ENCODE data around the gene SLIT3.

GRCh38 chr5:169099801-169100734 is 200.9 kb downstream of the SLIT3 start:
- TF ChIP-seq, protein P1, sequence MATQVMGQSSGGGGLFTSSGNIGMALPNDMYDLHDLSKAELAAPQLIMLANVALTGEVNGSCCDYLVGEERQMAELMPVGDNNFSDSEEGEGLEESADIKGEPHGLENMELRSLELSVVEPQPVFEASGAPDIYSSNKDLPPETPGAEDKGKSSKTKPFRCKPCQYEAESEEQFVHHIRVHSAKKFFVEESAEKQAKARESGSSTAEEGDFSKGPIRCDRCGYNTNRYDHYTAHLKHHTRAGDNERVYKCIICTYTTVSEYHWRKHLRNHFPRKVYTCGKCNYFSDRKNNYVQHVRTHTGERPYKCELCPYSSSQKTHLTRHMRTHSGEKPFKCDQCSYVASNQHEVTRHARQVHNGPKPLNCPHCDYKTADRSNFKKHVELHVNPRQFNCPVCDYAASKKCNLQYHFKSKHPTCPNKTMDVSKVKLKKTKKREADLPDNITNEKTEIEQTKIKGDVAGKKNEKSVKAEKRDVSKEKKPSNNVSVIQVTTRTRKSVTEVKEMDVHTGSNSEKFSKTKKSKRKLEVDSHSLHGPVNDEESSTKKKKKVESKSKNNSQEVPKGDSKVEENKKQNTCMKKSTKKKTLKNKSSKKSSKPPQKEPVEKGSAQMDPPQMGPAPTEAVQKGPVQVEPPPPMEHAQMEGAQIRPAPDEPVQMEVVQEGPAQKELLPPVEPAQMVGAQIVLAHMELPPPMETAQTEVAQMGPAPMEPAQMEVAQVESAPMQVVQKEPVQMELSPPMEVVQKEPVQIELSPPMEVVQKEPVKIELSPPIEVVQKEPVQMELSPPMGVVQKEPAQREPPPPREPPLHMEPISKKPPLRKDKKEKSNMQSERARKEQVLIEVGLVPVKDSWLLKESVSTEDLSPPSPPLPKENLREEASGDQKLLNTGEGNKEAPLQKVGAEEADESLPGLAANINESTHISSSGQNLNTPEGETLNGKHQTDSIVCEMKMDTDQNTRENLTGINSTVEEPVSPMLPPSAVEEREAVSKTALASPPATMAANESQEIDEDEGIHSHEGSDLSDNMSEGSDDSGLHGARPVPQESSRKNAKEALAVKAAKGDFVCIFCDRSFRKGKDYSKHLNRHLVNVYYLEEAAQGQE (IDR thresholded peaks at IDR 0.05; ENCODE audit: low read depth, low read length) = no peak
- TF ChIP-seq CTCF (IDR thresholded peaks at IDR 0.05) (no peak), MAX (IDR thresholded peaks at IDR 0.05; ENCODE audit: low read depth) (no peak), FOXM1 (IDR thresholded peaks at IDR 0.05; ENCODE audit: low read depth) (no peak), GABPA (IDR thresholded peaks at IDR 0.05; ENCODE audit: low read depth) (no peak), FOSL2 (IDR thresholded peaks at IDR 0.05; ENCODE audit: borderline replicate concordance, low read depth) (no peak), MXI1 (IDR thresholded peaks at IDR 0.05; ENCODE audit: low read depth, low read length) (no peak), POLR2AphosphoS5 (IDR thresholded peaks at IDR 0.05; ENCODE audit: low read depth, low read length) (peak; percentile 29; the same call in 1 of the 2 replicates)

Measured in SK-N-SH (cell line).